HCT116 (cell line): Measurements from ENCODE around the gene CKS1B. TPM values are rescaled to one million over a fixed set of nuclear protein-coding genes. Genes with fewer than 3 reads are reported as not detected.

ENCODE experiments used
- ATAC-seq: fragments of 200-7000 bp; cut with Tn5 transposase; 2 replicates; pipeline ENCODE4 v1.9.1; 2020; ENCODE audit warnings: mild to moderate bottlenecking, moderate library complexity
- BruUV-seq: library from RNA; stranded (reverse); fragments of 400-500 nt; replicated peaks from 2 replicates; lab custom pipeline; 2021; lab: Mats Ljungman, UMichigan
- CTCF ChIA-PET: fragments of 300-600 bp; sonication (Branson Sonifier 250); formaldehyde crosslinking; loops from one replicate; lab custom pipeline; 2021; ENCODE audit warnings: antibody characterized with exemption; lab: Charles Lee
- POLR2A ChIA-PET: fragments of 300-600, 350-600 bp; sonication (Branson Sonifier 250); formaldehyde crosslinking; loops from one replicate; lab custom pipeline; 2021; ENCODE audit warnings: antibody characterized with exemption; lab: Charles Lee
- RAD21 ChIA-PET, 2 experiments: fragments of 300-600 bp; sonication (Branson Sonifier 250); formaldehyde crosslinking; loops; one replicate each; lab custom pipeline; 2023; ENCODE audit warnings: low total read pairs in 2 of 2; ENCODE audit not compliant: uncharacterized antibody in 2 of 2, unreplicated experiment in 2 of 2, low non-redundant PET in 1 of 2; lab: Charles Lee
- DNase-seq: peaks from one replicate; pipeline ENCODE4 v3.0.0-alpha.2; 2010; ENCODE audit warnings: low read depth, low spot score
- H2AFZ ChIP-seq: fragments of 200-600 bp; shearing (Covaris generic), sonication (generic); 2 replicates; pipeline ENCODE4 v1.6.1; 2017; ENCODE audit warnings: low read depth, mixed run types, mixed read lengths, antibody characterized with exemption, low read length; ENCODE audit not compliant: poor library complexity, severe bottlenecking
- H3K27ac ChIP-seq: 2 replicates; pipeline ENCODE4 v1.5.1; 2012; ENCODE audit warnings: low read depth, low read length
- H3K27me3 ChIP-seq: fragments of 200-600 bp; sonication (generic); 2 replicates; pipeline ENCODE4 v1.6.1; 2016; ENCODE audit warnings: mixed run types, low read length, mixed read lengths; ENCODE audit not compliant: insufficient read depth
- H3K36me3 ChIP-seq, 2 experiments: fragments of 200-500 bp in 1 of 2; fragments of 200-600 bp in 1 of 2; sonication (Bioruptor generic) in 1 of 2; sonication (generic) in 1 of 2; 2 replicates each; pipeline versions ENCODE4 v1.5.1 to v1.6.1; 2014 to 2016; ENCODE audit warnings: low read length in 2 of 2, inconsistent platforms in 1 of 2, mixed read lengths in 1 of 2, mixed run types in 1 of 2; ENCODE audit not compliant: insufficient read depth in 2 of 2, control insufficient read depth in 1 of 2
- H3K4me1 ChIP-seq, 2 experiments: fragments of 200-600 bp in 1 of 2; sonication (generic) in 1 of 2; 2 replicates each; pipeline versions ENCODE4 v1.5.1 to v1.6.1; 2012 to 2017; ENCODE audit warnings: low read length in 2 of 2, inconsistent platforms in 1 of 2, mild to moderate bottlenecking in 1 of 2, mixed read lengths in 1 of 2, mixed run types in 1 of 2, moderate library complexity in 1 of 2; ENCODE audit not compliant: insufficient read depth in 2 of 2, control insufficient read depth in 1 of 2
- H3K4me2 ChIP-seq: fragments of 200-600 bp; sonication (generic); 2 replicates; pipeline ENCODE4 v1.6.1; 2017; ENCODE audit warnings: mixed run types, low read length, mixed read lengths
- H3K4me3 ChIP-seq, 2 experiments: fragments of 200-600 bp in 1 of 2; sonication (generic) in 1 of 2; replicated peaks in 1 of 2; 2 replicates each; pipeline ENCODE4 v1.5.1; 2011 to 2016; ENCODE audit warnings: low read length in 2 of 2, control low read depth in 1 of 2, low read depth in 1 of 2, mild to moderate bottlenecking in 1 of 2, mixed read lengths in 1 of 2, mixed run types in 1 of 2
- H3K79me2 ChIP-seq: fragments of 200-600 bp; sonication (generic); 2 replicates; pipeline ENCODE4 v1.6.1; 2017; ENCODE audit warnings: mild to moderate bottlenecking, mixed run types, low read length, moderate library complexity, mixed read lengths; ENCODE audit not compliant: insufficient read depth
- H3K9ac ChIP-seq: fragments of 200-600 bp; sonication (generic); 2 replicates; pipeline ENCODE4 v1.6.1; 2016; ENCODE audit warnings: low read length, mixed read lengths
- H3K9me2 ChIP-seq: fragments of 200-600 bp; sonication (generic), shearing (Covaris generic); 2 replicates; pipeline ENCODE4 v1.6.1; 2017; ENCODE audit warnings: mixed run types, mild to moderate bottlenecking, moderate library complexity; ENCODE audit not compliant: insufficient read depth
- H3K9me3 ChIP-seq, 2 experiments: fragments of 200-500 bp in 1 of 2; fragments of 200-600 bp in 1 of 2; sonication (Bioruptor generic) in 1 of 2; sonication (generic) in 1 of 2; 2 replicates each; pipeline ENCODE4 v1.6.1; 2014 to 2017; ENCODE audit warnings: low read length in 2 of 2, mixed read lengths in 2 of 2, inconsistent platforms in 1 of 2, low read depth in 1 of 2, mild to moderate bottlenecking in 1 of 2, mixed run types in 1 of 2, moderate library complexity in 1 of 2; ENCODE audit not compliant: control insufficient read depth in 1 of 2, insufficient read depth in 1 of 2
- H4K20me1 ChIP-seq: fragments of 200-600 bp; sonication (generic), shearing (Covaris generic); 2 replicates; pipeline ENCODE4 v1.6.1; 2017; ENCODE audit warnings: mixed run types, mild to moderate bottlenecking, moderate library complexity; ENCODE audit not compliant: insufficient read depth
- CEBPB ChIP-seq: IDR thresholded peaks from 2 replicates; pipeline ENCODE4 v1.6.1; 2012; ENCODE audit warnings: low read depth
- ELF1 ChIP-seq: IDR thresholded peaks from 2 replicates; pipeline ENCODE4 v1.6.1; 2012; ENCODE audit warnings: low read depth, borderline replicate concordance
- JUND ChIP-seq: IDR thresholded peaks from 2 replicates; pipeline ENCODE4 v1.6.1; 2012
- POLR2A ChIP-seq: IDR thresholded peaks from 2 replicates; pipeline ENCODE4 v1.7.0; 2011; ENCODE audit warnings: borderline replicate concordance; ENCODE audit not compliant: insufficient read depth, insufficient read length; ENCODE audit errors: extremely low read depth
- POLR2AphosphoS5 ChIP-seq: IDR thresholded peaks from 2 replicates; pipeline ENCODE4 v1.6.1; 2011; ENCODE audit warnings: mild to moderate bottlenecking, low read depth, low read length, moderate library complexity
- YY1 ChIP-seq: IDR thresholded peaks from 2 replicates; pipeline ENCODE4 v1.6.1; 2011; ENCODE audit warnings: low read length, low read depth, moderate library complexity, mild to moderate bottlenecking; ENCODE audit not compliant: insufficient replicate concordance; ENCODE audit errors: extremely low read depth
- ZFX ChIP-seq: fragments of 450-650 bp; IDR thresholded peaks from 2 replicates; pipeline ENCODE4 v1.6.1; 2017
- intact Hi-C: fragments of 100-400 bp; cut with micrococcal nuclease; formaldehyde crosslinking; loops from 2 replicates; pipeline ENCODE4 v1.10.0; 2022
- total RNA-seq: library from RNA; stranded (reverse); gene quantifications from one replicate; pipeline ENCODE4 v1.2.1, GENCODE V29; 2021; ENCODE audit not compliant: unreplicated experiment
- TF ChIP-seq, protein P1 (sequence below): IDR thresholded peaks from 2 replicates; pipeline ENCODE4 v1.6.1; 2012

Gene CKS1B
- total RNA-seq, 1 experiment from 2014 or later: 229 TPM

DNA sequence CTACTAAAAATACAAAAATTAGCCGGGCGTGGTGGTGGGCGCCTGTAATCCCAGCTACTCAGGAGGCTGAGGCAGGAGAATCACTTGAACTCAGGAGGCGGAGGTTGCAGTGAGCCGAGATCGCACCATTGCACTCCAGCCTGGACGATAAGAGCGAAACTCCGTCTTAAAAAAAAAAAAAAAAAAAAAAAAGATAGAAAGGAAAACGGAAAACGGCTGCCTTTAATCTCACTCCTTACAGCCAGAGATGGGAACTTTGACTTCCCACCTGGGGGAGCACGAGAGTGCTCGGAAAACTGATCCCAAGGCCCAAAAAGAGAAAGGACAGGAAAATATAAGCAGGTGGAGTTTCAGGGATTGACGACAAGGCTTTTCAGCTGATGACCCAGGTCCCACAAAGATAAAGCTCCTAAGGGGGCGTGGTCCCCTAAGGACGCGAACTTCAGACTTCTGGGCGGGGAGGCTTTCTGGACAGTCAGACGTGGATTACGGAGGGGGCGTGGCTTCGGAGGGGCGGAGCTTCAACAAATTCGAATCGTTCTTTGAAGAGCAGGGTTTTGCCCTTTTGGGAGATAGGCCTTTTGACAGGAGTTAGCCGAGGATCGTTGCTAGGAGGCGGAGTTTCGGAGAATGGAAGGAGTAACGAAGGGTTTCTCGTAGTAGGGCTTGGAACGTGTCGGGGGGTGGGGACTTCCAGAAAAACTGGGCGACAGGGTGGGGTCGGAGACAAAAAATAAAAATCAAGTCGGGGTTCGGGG is 958 bp upstream of the CKS1B start:
- BruUV-seq: no TSS peak
- peak overlapping the region; percentile 61 to 70 for H3K4me3 ChIP-seq
- no peaks in the 10 kb centered on the region for H3K9me2 ChIP-seq
- H4K20me1 ChIP-seq: no peaks in the 10 kb centered on the region
- H3K27me3 ChIP-seq: no peaks in the 10 kb centered on the region
- intact Hi-C loops: loop anchor here (1.0 to 5.0 kb wide), 5 partner anchors 28 to 164 kb away; partner anchors contain the start of genes EFNA4 and SLC50A1
- peak; percentile 33 for ATAC-seq
- ChIA-PET RAD21 (interaction anchor here (0.8 kb wide), 2 partner anchors 11 to 26 kb away, joined by 3 to 4 read pairs; no protein-coding TSS in a partner anchor), CTCF (interaction anchor here (0.7 to 2.6 kb wide), 9 partner anchors 9 to 278 kb away, joined by 3 to 14 read pairs (median 3); partner anchors contain the start of genes ADAM15, FLAD1, KRTCAP2 and PBXIP1), POLR2A (interaction anchor here (0.5 to 5.4 kb wide), 19 partner anchors 9 to 1526 kb away, joined by 3 to 46 read pairs (median 5); partner anchors contain the start of genes FLAD1, KRTCAP2, LENEP and PBXIP1)
- peak overlapping the region; percentile 86 for H3K27ac ChIP-seq
- H3K9me3 ChIP-seq: no peaks in the 10 kb centered on the region
- H3K4me1 ChIP-seq: peaks cover 40 to 66% of the 10 kb centered on the region in 2 experiments
- DNase-seq: peak; percentile 97
- peak overlapping the region; percentile 86 for H3K9ac ChIP-seq
- peak; percentile 87 for TF ChIP-seq POLR2AphosphoS5
- no peak for TF ChIP-seq JUND
- TF ChIP-seq, protein P1, sequence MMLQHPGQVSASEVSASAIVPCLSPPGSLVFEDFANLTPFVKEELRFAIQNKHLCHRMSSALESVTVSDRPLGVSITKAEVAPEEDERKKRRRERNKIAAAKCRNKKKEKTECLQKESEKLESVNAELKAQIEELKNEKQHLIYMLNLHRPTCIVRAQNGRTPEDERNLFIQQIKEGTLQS: no peak
- peak; percentile 20 for TF ChIP-seq YY1
- peaks cover 3 to 22% of the 10 kb centered on the region in 2 experiments; a peak in 3 of 4 replicates for H3K36me3 ChIP-seq
- H2AFZ ChIP-seq: no peak overlapping the region
- peaks cover 88% of the 10 kb centered on the region for H3K79me2 ChIP-seq
- peak overlapping the region; percentile 90 for H3K4me2 ChIP-seq

DNA sequence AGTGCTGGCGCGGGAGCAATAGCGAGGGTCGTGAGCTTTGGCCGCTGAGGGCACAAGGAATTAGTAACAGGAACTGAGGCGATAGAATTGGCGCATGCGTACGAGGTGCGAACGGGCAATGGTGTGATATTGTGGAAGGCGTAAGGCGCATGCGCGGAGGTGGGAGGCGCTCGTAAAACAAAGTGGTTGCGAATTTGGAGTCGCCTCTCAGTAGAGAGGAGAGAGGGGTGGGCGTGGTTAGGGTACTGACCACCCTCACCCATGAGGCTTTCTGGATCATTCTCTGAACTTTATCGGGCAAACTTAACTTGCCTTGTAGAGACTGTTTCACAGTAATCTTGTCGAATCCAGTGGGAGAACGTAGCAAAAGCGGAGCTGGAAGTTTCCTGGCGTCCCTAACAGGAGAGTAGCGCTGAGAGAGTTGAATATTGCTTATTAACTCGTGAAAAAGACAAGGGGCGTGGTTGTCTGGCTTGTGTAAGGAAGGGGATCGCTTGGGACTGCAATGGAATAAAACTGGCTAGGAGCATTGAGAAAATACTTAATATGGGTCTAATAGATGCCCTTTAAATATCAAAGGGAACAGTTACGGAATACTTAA is 427 bp downstream of the CKS1B start:
- H2AFZ ChIP-seq: no peak overlapping the region
- intact Hi-C loops: loop anchor here (1.0 to 5.0 kb wide), 4 partner anchors 26 to 162 kb away; partner anchors contain the start of genes EFNA4 and SLC50A1
- peak; percentile 55 for ATAC-seq
- H3K36me3 ChIP-seq: peaks cover 9 to 17% of the 10 kb centered on the region in 2 experiments
- no peaks in the 10 kb centered on the region for H3K27me3 ChIP-seq
- H3K9ac ChIP-seq: peak overlapping the region; percentile 86
- peak overlapping the region; percentile 61 to 70 for H3K4me3 ChIP-seq
- H3K79me2 ChIP-seq: peaks cover 83% of the 10 kb centered on the region
- H3K9me2 ChIP-seq: no peaks in the 10 kb centered on the region
- no peaks in the 10 kb centered on the region for H4K20me1 ChIP-seq
- no peak for TF ChIP-seq ZFX
- TF ChIP-seq POLR2AphosphoS5: peak; percentile 88
- peak; percentile 65 for TF ChIP-seq POLR2A
- no peak for TF ChIP-seq YY1
- TF ChIP-seq ELF1: no peak
- no peak for TF ChIP-seq CEBPB
- TF ChIP-seq, all 23 proteins: peak for 2
- no TSS peak for BruUV-seq
- Histone ChIP-seq H3K9me3 (no peaks in the 10 kb centered on the region), H3K27ac (peak overlapping the region; percentile 86), H3K4me1 (peaks cover 34 to 62% of the 10 kb centered on the region in 2 experiments), H3K4me2 (peak overlapping the region; percentile 90)
- ChIA-PET CTCF (interaction anchor here (1.6 kb wide), 1 partner anchor 8 kb away, joined by 4 read pairs; the partner anchor contains the start of gene FLAD1), POLR2A (interaction anchor here (1.0 to 5.4 kb wide), 6 partner anchors 9 to 43 kb away, joined by 3 to 38 read pairs (median 7); partner anchors contain the start of genes FLAD1, LENEP and PYGO2), RAD21 (no interaction called here)
- peak; percentile 95 for DNase-seq
